ENCODE results near the gene WDR49. TPM values are rescaled to one million over a fixed set of nuclear protein-coding genes. Genes with fewer than 3 reads are reported as not detected.

Gene WDR49
- total RNA-seq, 1 experiment from 2014 or later = 1.3 TPM

GRCh38 chr3:167466966-167467365, 186.8 kb downstream of the WDR49 start:
- no peak for DNase-seq
- Histone ChIP-seq H2BK5ac (ENCODE audit: insufficient read length, low read length) (no peak overlapping the region), H3K4ac (ENCODE audit: low read depth, low read length) (no peak overlapping the region), H3K27me3 (ENCODE audit: insufficient read depth, low read length) (no peaks in the 10 kb centered on the region), H4K20me1 (ENCODE audit: control insufficient read depth, insufficient read depth, insufficient read length) (no peaks in the 10 kb centered on the region), H3K56ac (ENCODE audit: insufficient read length, low read depth, low read length) (no peak overlapping the region), H3K4me2 (ENCODE audit: insufficient read depth, insufficient read length, low read length) (no peak overlapping the region), H3K18ac (ENCODE audit: insufficient read length, low read depth, low read length) (no peak overlapping the region), H4K91ac (ENCODE audit: insufficient read length, low read depth, low read length) (no peak overlapping the region), H3K4me1 (ENCODE audit: insufficient read depth, low read length) (no peaks in the 10 kb centered on the region; the same call in 1 of the 2 replicates), H4K8ac (replicated peaks; ENCODE audit: insufficient read length, low read depth, low read length) (no peak overlapping the region), H3K79me1 (ENCODE audit: insufficient read depth, low read depth, low read length, poor library complexity, severe bottlenecking) (no peaks in the 10 kb centered on the region), H3K79me2 (ENCODE audit: insufficient read depth, low read length) (no peaks in the 10 kb centered on the region), H3K9me3 (ENCODE audit: control insufficient read depth, low read depth, low read length) (no peaks in the 10 kb centered on the region), H4K5ac (ENCODE audit: insufficient read length, low read depth, low read length) (no peak overlapping the region), H3K23ac (ENCODE audit: insufficient read length, low read depth, low read length) (no peak overlapping the region), H3K9ac (ENCODE audit: extremely low read depth, insufficient read length, low read length) (no peak overlapping the region), H3K23me2 (ENCODE audit: insufficient read length, low read depth, low read length, poor library complexity, severe bottlenecking) (no peaks in the 10 kb centered on the region), H2AK5ac (ENCODE audit: insufficient read length, low read length) (no peak overlapping the region), H2BK12ac (ENCODE audit: insufficient read length, low read depth, low read length) (no peak overlapping the region), H2BK15ac (ENCODE audit: low read depth, low read length) (no peak overlapping the region), H3K27ac (ENCODE audit: insufficient read length, low read depth, low read length) (no peak overlapping the region), H3T11ph (ENCODE audit: low read length) (no peak overlapping the region), H3K14ac (ENCODE audit: insufficient read depth, low read length) (no peak overlapping the region), H2BK120ac (ENCODE audit: low read depth, low read length, poor library complexity, severe bottlenecking) (no peak overlapping the region), H2AFZ (ENCODE audit: low read length) (no peak overlapping the region), H2BK20ac (ENCODE audit: low read depth, low read length, poor library complexity, severe bottlenecking) (no peak overlapping the region)
- Mint-ChIP-seq H3K36me3 (ENCODE audit: insufficient read depth in 1 of 3, low read depth in 3 of 3) (no peaks in the 10 kb centered on the region), H3K4me3 (no peak overlapping the region), H3K27ac (no peak overlapping the region), H3K9me3 (no peaks in the 10 kb centered on the region), H3K4me1 (peaks cover 7 to 14% of the 10 kb centered on the region in 2 experiments; a peak in 3 of 4 replicates), H3K27me3 (ENCODE audit: low read depth) (no peaks in the 10 kb centered on the region)
- no peak for TF ChIP-seq CTCF (conservative IDR thresholded peaks at IDR 0.05)

Data from H9 (cell line).